GM19328 (cell line): ENCODE measurements around the gene ZNF845.
A peak's percentile ranks its signal among the peaks of the same experiment; 100 is the strongest.
"Not testable (repeated sequence)": the region's sequence is repeated elsewhere in the genome, so short reads cannot be mapped to it uniquely, and the experiment has no call there.

Experiments used
- ATAC-seq: cut with Tn5 transposase; IDR thresholded peaks from one replicate; pipeline ENCODE4 v1.9.1; 2021; ENCODE audit warnings: mild to moderate bottlenecking, moderate library complexity; ENCODE audit not compliant: unreplicated experiment

Gene ZNF845

DNA sequence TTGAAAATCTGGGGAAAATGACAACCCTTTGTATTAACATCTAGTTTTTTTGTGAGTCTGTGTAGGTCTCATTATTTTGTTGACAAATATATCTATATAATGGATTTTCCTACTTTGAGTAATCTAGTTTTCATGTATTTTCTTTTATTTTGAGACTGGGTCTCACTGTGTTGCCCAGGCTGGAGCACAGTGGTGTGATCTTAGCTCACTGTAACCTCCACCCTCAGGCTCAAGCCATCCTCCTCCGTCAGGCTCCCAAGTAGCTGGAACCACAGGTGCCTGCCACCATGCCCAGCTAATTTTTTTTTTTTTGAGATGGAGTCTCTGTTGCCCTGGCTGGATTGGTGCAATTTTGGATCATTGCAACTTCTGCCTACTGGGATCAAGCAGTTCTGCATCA, 41.2 kb downstream of the ZNF845 start:
- no peak for ATAC-seq

DNA sequence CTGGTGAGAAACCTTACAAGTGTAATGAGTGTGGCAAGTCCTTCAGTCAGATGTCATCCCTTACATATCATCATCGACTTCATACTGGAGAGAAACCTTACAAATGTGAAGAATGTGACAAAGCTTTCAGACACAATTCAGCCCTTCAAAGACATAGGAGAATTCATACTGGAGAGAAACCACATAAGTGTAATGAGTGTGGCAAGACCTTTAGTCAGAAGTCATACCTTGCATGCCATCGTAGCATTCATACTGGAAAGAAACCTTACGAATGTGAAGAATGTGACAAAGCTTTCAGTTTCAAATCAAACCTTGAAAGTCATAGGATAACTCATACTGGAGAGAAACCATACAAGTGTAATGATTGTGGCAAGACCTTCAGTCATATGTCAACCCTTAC, 47.8 kb downstream of the ZNF845 start:
- ATAC-seq: no peak

DNA sequence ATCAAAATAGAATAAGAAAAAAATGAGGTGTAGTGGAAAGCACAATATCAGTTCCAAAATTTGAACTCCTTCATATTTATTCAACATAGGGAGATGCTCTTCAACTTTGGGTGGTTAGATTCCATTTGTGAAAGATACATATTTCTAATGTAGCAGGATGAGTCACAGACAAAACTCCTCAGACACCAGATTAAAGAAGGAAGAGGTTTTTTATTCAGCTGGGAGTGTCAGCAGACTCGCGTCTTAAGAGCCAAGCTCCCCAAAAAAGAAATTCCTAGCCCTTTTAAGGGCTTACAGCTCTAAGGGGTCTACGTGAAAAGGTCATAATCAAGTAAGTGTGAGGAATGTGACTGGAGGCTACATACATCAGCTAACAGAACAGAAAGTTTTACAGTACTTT, 54.6 kb downstream of the ZNF845 start:
- ATAC-seq: no peak

DNA sequence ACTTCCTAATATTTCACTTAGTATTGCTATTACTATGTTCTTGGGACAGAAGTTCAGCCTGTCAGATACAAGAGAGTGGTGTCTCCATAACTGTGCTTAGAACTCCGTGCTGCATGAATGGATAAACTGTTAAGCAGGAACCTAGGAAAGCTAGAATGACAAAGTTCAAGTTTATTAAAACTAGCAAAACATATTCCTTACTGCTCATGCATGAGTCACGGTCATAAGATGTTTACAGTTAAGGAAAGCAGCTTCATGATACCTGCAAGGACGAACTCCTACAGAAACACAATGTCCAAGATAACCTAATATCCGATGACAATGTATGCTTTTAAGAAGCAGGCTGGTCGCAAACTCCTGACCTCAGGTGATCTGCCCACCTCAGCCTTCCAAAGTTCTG, 55.4 kb downstream of the ZNF845 start:
- ATAC-seq: no peak

DNA sequence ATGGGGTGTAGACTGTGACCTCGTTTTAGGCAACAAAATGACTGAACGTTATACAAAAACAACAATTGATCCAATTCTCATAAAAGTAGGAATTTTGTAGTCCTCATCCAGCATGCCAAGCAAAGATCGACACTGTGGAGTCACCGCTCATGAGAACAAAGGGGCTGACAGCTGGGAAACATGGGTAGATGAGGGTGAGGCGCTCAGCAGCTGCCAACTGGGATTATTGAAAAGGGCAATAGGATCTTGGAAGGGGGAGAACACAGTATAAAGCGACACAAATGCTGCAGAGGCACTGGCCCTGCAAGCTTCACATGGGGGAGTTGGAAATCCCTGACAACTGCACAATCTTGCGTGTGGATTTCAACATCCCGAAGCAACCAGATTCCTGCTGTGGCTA, 56.0 kb downstream of the ZNF845 start:
- ATAC-seq: no peak

DNA sequence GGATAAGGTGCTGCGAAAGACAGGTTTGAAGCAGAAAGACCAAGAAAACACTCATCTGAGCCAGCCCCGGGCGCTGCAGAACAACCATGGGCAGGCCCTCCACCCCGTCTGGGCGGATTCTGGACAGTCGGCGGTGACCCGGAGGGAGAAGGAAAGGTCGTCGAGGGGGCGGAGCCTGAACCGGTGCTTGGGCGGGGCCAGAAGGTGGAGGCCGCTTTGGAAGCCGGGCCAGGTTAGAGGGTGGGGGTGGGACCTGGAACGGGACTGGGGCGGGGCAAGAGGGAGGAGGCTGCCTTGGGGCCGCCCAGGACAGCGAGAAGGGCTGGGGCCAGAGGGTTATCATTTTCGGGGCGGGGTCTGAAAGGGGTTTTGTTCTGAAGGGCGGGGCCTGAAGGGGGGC, 56.4 kb downstream of the ZNF845 start:
- no peak for ATAC-seq

DNA sequence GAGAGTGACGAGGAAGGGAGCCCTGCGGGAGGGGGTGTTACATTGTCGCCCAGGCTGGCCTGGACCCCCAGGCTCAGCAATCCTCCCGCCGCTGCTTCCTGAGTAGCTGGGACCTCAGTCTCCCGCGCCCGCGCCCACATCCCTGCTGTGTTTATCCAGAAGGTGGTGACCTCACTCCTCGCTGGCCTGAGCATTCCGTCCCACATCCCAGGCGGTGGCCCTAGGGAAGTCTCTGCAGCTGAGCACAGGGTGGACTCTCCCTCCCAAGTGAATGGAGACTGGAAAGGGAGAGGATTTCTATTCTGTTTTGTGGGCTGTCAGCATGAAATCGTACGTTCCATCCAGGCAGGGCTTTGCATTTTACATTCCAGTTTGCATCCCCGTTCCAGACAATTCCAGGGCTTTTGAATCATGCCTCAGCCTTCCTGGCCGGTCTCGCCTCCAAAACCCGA, 61.0 kb downstream of the ZNF845 start:
- no peak for ATAC-seq

DNA sequence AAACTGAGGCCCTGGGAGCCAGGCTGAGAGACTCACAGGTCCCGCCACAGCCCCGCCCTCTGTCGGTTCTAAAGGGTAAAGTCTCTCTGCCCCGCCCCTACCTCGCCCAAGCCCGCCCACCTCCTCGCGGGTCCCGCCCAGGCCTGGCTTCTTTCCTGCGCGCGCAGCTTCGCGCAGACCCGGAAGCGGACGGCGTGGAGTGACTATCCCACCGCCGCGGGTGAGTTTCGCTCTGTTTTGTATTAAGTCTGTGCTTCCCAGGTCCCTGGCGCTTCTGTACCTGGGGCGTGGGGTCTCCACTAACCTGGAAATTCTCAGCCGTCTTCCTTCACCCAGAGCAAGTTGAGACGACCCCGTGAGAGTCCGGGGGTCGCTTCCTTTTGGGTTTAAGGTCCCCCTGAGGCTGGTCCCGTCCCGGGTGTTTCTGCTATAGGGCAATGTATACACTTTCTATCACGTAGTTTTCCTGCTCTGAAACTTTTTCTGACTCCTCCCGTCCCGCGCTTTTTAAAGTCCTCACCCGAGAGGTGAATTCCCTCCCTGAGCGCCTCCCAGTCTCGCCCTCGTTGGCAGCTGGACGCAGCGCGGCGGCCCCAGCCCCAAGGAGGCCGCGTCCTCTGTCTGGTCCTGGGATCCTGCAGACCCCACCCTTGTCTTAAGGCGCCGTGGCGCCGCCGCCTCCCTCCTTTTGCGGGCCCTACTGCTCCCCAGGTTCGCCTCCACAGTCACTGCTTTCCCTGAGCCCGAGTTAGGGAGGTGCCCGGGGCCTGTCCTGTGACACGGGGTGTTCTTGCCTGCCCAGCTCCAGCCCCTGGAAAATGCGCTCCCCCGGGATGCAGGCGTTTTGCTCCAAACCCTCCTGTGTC, 61.7 kb downstream of the ZNF845 start, which contains the start of gene ZNF765:
Gene ZNF765 (plus strand): TSS at position 176 of the 866 bp plus-strand sequence. CDS start 2,867 bp downstream, outside the sequence.
- peak; percentile 83 for ATAC-seq

DNA sequence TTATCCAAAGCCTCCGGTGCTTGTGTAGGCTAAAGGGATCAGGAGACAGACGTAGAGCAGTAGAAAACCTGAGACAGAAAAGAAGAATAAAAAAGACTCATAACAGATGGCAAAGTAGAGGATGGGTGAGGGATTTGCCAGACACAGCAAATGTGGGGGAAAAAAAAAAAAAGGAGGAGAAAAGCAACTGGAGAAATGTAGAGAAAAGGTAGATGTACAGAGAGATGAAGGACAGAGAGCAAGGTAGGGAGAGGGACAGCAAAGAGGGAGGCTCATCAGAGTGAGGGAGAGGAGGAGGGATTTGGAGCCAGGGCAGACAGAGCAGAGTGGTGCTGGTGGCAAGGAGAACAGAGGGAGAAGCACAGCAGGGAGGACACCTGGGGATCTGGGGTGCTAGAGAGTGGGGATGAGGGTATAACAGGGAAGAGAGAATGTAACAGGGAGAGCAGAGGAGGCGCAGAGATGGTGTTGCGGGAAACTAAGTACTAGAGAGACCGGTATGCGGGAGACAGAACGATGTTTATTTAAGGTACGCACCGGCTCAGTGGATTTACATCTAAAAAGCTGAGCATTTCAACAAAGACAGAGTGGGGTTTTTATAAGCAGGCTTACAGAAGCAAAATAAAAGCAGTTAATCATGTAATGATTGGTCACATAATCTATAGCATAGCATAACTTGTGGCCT, 62.4 kb downstream of the ZNF845 start:
- not testable (repeated sequence) for ATAC-seq

DNA sequence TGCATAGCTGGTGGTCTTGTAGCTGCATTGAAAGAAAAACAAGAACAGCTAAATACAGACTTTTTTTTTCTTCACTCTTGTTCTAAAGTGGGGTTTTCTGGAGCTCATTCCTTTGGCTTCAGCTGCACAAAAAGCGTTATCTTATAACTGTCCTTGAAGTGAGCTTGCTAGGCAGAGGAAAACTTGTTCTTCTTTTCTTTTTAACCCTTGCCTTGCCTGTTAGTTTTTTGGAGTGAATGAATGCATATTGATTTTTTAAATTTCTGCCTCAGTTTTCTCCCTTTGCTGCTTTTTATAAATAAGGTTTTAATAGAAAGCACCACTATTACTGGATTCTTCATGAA, 62.9 kb downstream of the ZNF845 start:
- ATAC-seq: no peak

DNA sequence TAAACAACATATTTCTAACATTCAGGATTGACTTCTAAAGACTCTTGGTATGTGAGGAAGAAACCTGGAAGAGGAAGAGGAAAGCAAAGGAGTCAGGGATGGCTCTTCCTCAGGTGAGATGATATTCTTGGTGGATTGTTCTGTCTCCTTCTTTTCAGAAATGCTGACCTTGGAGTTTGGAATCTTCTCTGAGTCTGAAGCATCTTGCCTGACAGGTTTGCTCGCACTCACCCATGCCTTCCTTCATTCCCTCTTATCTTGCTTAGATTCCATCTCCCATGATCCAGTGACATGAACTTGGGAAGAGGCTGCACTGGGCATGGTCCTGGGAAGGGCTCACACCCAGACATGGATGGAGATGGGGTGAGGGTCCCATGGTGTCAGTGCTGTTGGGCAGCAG, 64.4 kb downstream of the ZNF845 start:
- ATAC-seq: not testable (repeated sequence)
